Mucosa of rectum (tissue), 2 donors: ENCODE results near the gene PIEZO2.

Source experiments
- H3K27ac ChIP-seq, 2 donors: one replicate each; pipeline ENCODE4 v1.7.0; 2013; ENCODE audit warnings: inconsistent platforms in 2 of 2, low read depth in 2 of 2, low read length in 2 of 2
- H3K27me3 ChIP-seq, 2 donors: one replicate each; pipeline ENCODE4 v1.7.0; 2013; ENCODE audit warnings: low read length in 2 of 2; ENCODE audit not compliant: control insufficient read depth in 2 of 2, insufficient read depth in 2 of 2
- H3K36me3 ChIP-seq, 2 donors: one replicate each; pipeline ENCODE4 v1.7.0; 2013; ENCODE audit warnings: low read length in 2 of 2; ENCODE audit not compliant: control insufficient read depth in 2 of 2, insufficient read depth in 2 of 2
- H3K4me1 ChIP-seq, 2 donors: one replicate each; pipeline ENCODE4 v1.7.0; 2013; ENCODE audit warnings: low read length in 2 of 2, mild to moderate bottlenecking in 1 of 2; ENCODE audit not compliant: control insufficient read depth in 2 of 2, insufficient read depth in 2 of 2
- H3K4me3 ChIP-seq, 2 donors: one replicate each; pipeline ENCODE4 v1.7.0; 2013; ENCODE audit warnings: low read length in 2 of 2
- H3K9ac ChIP-seq, 2 donors: one replicate each; pipeline ENCODE4 v1.7.0; 2013; ENCODE audit warnings: low read length in 2 of 2, low read depth in 1 of 2, mild to moderate bottlenecking in 1 of 2
- H3K9me3 ChIP-seq, 2 donors: one replicate each; pipeline ENCODE4 v1.7.0; 2013; ENCODE audit warnings: low read length in 2 of 2; ENCODE audit not compliant: control insufficient read depth in 2 of 2
- donor health status: healthy.
- donor health status: Normal muscosa, but diverticular disease.

Gene PIEZO2

DNA sequence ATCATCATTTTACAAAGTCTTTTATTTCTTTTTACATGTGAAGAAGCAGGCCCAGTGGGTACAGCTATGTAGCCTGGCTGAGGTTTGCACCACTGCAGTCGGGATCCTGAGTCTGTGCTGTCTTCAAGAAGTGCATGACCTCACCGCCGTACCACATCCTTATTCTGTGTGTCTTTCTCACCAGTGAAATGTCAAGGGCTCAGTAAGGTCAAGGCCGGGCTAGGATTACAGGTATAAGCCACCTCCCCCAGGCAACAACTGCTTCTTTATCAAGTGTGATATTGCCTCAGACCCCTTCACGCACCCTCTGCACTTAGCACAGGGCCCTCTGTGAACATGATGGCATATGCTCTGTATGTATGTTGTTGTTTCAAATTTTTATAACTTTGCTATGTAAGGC lies 76.7 kb downstream of the PIEZO2 start:
- H3K9ac ChIP-seq, result no peak overlapping the region
- H3K36me3 ChIP-seq, result no peaks in the 10 kb centered on the region
- H3K4me3 ChIP-seq, result no peak overlapping the region
- no peaks in the 10 kb centered on the region for H3K27me3 ChIP-seq
- H3K9me3 ChIP-seq, result no peaks in the 10 kb centered on the region
- no peaks in the 10 kb centered on the region for H3K4me1 ChIP-seq
- H3K27ac ChIP-seq, result no peak overlapping the region

DNA sequence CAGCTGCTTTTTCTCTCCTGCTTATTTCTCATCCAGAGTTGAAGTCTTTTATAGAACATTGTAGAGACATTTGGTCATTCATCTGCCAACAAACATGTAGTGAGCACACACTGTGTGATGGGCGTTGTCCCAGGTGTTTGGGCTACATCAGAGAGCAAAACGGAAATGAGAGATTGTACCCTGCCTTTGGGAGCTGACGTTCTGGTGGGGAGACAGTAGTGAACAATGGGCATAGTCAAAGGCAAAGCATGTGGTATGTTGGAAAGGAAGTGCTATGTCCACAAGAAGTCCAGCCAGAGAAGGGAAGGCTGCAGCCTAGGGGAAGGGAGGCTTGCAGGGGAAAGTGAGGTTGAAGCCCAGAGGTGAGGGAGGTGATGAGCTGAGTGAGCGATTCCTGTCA lies 78.1 kb downstream of the PIEZO2 start:
- no peaks in the 10 kb centered on the region for H3K4me1 ChIP-seq
- no peak overlapping the region for H3K4me3 ChIP-seq
- peaks cover 0 to 2% of the 10 kb centered on the region in 2 donors for H3K9me3 ChIP-seq
- no peak overlapping the region for H3K9ac ChIP-seq
- H3K36me3 ChIP-seq, result no peaks in the 10 kb centered on the region
- H3K27me3 ChIP-seq, result no peaks in the 10 kb centered on the region
- no peak overlapping the region for H3K27ac ChIP-seq

DNA sequence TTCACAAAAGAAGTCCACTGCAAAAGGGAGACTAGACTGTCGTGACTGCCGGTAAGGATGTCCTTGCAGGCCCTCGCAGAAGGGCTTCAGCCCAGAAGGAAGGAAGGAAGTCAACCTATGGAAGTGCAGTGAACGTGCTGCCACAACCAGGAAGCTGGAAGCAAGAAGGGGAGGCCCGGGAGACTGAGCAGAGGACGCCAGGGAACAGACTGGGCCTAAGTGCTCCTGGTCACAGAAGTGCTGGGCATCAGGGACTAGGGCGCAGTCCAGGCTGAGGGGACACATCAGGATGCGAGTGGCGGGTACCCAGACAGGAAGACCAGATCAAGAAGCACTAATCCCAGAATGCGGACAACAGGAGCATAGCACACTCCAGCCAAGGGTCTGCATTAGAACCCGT lies 78.8 kb downstream of the PIEZO2 start:
- Histone ChIP-seq H3K36me3 (no peaks in the 10 kb centered on the region), H3K27ac (no peak overlapping the region), H3K27me3 (no peaks in the 10 kb centered on the region), H3K9ac (no peak overlapping the region), H3K9me3 (peaks cover 0 to 2% of the 10 kb centered on the region in 2 donors), H3K4me3 (no peak overlapping the region), H3K4me1 (no peaks in the 10 kb centered on the region)

DNA sequence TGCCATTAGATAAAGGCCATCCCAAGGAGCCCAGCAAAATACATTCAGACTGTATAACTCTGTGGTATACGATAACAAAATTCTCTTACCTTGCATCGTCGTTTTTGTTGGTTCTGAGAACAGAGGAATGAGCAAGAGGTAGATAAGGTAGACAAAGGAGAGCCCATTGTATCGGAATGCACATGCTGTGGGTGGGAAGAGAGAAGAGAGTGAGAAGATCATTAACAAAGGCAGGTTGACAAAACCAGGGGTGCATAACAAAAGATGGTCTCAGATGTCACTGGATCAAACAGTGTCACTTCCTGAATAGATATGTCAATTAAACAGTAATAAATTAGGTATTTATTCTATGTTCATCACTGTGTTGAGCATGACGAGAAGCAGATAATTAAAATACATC lies 83.3 kb downstream of the PIEZO2 start:
- Histone ChIP-seq H3K27ac (no peak overlapping the region), H3K27me3 (no peaks in the 10 kb centered on the region), H3K4me3 (no peak overlapping the region), H3K4me1 (no peaks in the 10 kb centered on the region), H3K36me3 (no peaks in the 10 kb centered on the region), H3K9me3 (peaks cover 0 to 2% of the 10 kb centered on the region in 2 donors), H3K9ac (no peak overlapping the region)

DNA sequence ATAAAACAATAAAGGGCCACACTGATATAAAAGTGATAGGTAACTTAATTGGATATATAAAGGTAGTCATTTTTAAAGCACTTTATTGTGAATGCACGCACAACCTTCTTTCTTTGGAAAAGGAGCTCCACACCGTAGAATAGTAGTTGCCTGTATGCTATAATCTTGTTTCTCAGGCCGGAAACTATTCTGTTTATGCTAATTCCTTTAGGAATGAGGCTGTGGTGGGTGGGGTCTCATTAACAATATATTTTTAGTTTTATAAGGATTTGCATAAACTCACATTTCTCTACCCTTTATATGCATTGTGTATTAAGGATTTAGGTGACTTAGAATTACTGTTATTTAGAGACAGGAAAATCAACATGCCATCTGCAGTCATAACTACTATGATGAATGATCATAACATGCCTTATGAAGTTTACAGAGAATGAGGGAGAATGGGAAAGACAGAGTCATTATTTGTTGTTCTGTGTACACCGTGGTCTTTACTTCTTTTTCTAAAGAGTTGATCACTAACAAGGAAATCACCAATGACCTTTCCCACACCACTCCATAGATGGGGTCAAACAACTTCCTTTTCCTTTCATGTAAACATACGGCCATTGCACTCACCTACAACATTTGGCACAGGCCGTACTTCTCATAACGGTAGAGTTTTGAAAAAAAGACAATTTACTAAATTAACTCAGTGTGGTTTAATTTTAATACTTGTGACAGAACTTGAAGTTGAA lies 84.5 kb downstream of the PIEZO2 start:
- no peak overlapping the region for H3K4me3 ChIP-seq

DNA sequence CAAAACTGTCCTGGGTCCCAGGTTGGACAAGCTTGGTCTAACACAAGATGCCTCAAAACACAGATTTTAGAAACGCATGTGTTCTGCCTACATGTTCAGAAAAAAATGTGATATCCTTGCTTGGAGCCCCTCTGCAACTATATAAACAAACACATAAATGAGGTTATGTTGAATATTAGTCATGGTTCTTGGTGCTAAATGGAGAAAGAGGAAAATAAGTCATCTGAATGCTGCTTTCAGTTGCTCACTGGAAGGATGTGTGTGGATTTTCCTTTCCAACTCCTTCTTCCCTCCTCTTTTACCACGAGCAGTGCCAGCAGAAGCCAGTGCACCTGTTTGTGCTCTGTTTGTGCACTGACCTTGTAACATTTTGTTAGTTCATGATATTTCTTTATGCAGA lies 85.3 kb downstream of the PIEZO2 start:
- no peak overlapping the region for H3K9ac ChIP-seq
- no peaks in the 10 kb centered on the region for H3K36me3 ChIP-seq
- no peak overlapping the region for H3K4me3 ChIP-seq
- H3K27ac ChIP-seq, result no peak overlapping the region
- no peaks in the 10 kb centered on the region for H3K4me1 ChIP-seq
- peaks cover 0 to 2% of the 10 kb centered on the region in 2 donors for H3K9me3 ChIP-seq
- no peaks in the 10 kb centered on the region for H3K27me3 ChIP-seq

More for the DNA sequence above, 84.5 kb downstream of the PIEZO2 start:
- Histone ChIP-seq H3K27ac (no peak overlapping the region), H3K9ac (no peak overlapping the region), H3K27me3 (no peaks in the 10 kb centered on the region), H3K4me1 (no peaks in the 10 kb centered on the region), H3K9me3 (peaks cover 0 to 2% of the 10 kb centered on the region in 2 donors), H3K36me3 (no peaks in the 10 kb centered on the region)

DNA sequence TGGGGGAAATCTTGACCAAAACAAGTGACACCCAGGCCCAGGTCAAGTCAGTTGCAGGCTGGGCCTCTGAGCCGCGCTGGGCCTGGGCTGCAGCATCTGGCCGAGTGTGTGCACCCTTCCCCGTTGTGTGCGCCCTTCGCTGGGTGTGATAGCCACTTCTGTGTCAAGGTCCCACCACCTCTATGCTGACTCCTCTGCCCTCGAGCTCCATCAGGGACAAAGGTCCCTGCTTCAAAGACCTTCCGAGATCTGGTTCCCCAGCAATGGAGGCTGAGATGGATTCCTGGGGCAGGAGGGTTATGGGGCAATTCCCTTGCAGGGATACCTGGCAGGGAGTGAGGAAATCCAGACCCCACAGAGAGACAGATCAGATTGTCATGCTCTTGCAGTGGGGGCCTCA lies 93.6 kb downstream of the PIEZO2 start:
- Histone ChIP-seq H3K27ac (no peak overlapping the region), H3K4me3 (no peak overlapping the region), H3K4me1 (no peaks in the 10 kb centered on the region), H3K27me3 (no peaks in the 10 kb centered on the region), H3K9ac (no peak overlapping the region), H3K9me3 (peaks cover 0 to 3% of the 10 kb centered on the region in 2 donors), H3K36me3 (no peaks in the 10 kb centered on the region)

DNA sequence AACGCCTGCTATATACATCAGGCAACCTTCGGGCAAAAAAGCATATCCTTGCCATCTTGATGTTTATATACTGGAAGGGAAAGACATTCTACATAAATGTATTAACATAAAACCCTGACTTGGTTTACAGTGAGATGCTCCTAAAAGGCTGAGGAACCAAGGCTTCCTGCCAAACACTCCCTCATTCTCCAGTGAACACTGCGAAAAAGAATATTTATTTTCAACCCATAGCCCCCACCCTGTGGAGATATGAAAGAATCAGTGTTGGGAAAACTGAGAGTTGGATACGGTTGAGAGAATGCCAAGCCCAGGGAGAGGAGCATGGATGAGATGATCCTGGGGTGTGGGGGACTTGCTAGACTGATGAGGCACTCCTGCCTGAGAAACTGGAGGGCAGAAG lies 94.9 kb downstream of the PIEZO2 start:
- H3K27ac ChIP-seq, result no peak overlapping the region
- no peaks in the 10 kb centered on the region for H3K36me3 ChIP-seq
- no peak overlapping the region for H3K4me3 ChIP-seq
- H3K9me3 ChIP-seq, result peaks cover 0 to 3% of the 10 kb centered on the region in 2 donors
- no peaks in the 10 kb centered on the region for H3K27me3 ChIP-seq
- H3K4me1 ChIP-seq, result no peaks in the 10 kb centered on the region
- no peak overlapping the region for H3K9ac ChIP-seq

DNA sequence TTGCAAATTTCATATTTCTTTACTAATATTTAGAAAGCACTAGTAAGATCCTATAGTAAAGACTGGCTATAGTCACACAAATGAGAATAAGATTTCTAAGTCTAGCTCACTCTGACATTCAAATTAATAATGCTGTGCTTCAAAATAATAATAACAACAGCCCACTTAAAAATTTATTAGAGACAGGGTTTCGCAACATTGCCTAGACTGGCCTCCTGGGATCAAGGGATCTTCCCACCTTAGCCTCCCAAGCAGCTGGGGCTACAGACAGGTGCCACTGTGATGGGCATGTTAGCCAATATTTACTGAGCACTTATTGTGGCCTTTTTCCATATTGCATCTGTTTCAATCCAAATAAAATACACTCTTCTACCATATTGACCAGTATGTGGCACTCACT lies 96.1 kb downstream of the PIEZO2 start:
- no peaks in the 10 kb centered on the region for H3K27me3 ChIP-seq
- peaks cover 0 to 3% of the 10 kb centered on the region in 2 donors for H3K9me3 ChIP-seq
- no peak overlapping the region for H3K27ac ChIP-seq
- H3K4me1 ChIP-seq, result no peaks in the 10 kb centered on the region
- no peaks in the 10 kb centered on the region for H3K36me3 ChIP-seq
- H3K9ac ChIP-seq, result no peak overlapping the region
- no peak overlapping the region for H3K4me3 ChIP-seq

DNA sequence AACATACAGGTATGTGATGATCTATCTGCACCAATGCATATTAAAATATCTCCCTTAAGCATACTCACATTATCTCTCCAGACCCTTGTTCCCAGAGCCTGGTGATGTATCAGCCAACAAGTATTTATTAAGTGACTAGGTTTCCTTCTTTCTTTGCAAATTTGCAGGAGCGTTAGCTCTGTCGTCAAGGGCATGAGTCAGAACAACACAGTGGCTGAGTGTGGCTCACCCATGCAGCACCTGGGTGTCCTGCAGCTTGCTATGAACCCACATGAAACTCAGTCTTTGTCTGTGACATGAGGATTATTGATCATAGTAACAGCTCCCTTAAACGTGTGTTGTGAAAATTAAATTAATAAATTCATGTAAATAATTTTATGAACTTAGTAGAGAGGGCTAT lies 96.6 kb downstream of the PIEZO2 start:
- no peaks in the 10 kb centered on the region for H3K4me1 ChIP-seq
- no peak overlapping the region for H3K27ac ChIP-seq
- no peak overlapping the region for H3K4me3 ChIP-seq
- no peaks in the 10 kb centered on the region for H3K36me3 ChIP-seq
- H3K9ac ChIP-seq, result no peak overlapping the region
- no peaks in the 10 kb centered on the region for H3K27me3 ChIP-seq
- peaks cover 0 to 3% of the 10 kb centered on the region in 2 donors for H3K9me3 ChIP-seq
